DND-41 (cell line): ENCODE results near the gene GIPC3.
A peak's percentile ranks its signal among the peaks of the same experiment; 100 is the strongest.
"Not testable (repeated sequence)": the region's sequence is repeated elsewhere in the genome, so short reads cannot be mapped to it uniquely, and the experiment has no call there.

Source experiments
- ATAC-seq: fragments of 200-7000 bp; cut with Tn5 transposase; 3 replicates; pipeline ENCODE4 v1.9.1; 2021; ENCODE audit warnings: low read depth; ENCODE audit not compliant: insufficient read depth
- DNase-seq: peaks from one replicate; pipeline ENCODE4 v3.0.0-alpha.2; 2020
- H2AFZ ChIP-seq: 2 replicates; pipeline ENCODE4 v1.6.0; 2012; ENCODE audit warnings: low read depth, low read length
- H3K27ac ChIP-seq: 2 replicates; pipeline ENCODE4 v1.5.1; 2012; ENCODE audit warnings: low read length, inconsistent platforms
- H3K27me3 ChIP-seq: fragments of 200-600 bp; sonication (generic); 2 replicates; pipeline ENCODE4 v1.6.0; 2012; ENCODE audit warnings: low read length, mild to moderate bottlenecking, inconsistent platforms; ENCODE audit not compliant: insufficient read depth, poor library complexity
- H3K36me3 ChIP-seq: 2 replicates; pipeline ENCODE4 v1.5.1; 2012; ENCODE audit warnings: low read length, inconsistent platforms; ENCODE audit not compliant: insufficient read depth
- H3K4me1 ChIP-seq: 2 replicates; pipeline ENCODE4 v1.5.1; 2012; ENCODE audit warnings: mild to moderate bottlenecking, low read length; ENCODE audit not compliant: insufficient read depth
- H3K4me2 ChIP-seq: 2 replicates; pipeline ENCODE4 v1.6.0; 2012; ENCODE audit warnings: mild to moderate bottlenecking, moderate library complexity, low read length, inconsistent platforms; ENCODE audit not compliant: insufficient read depth
- H3K4me3 ChIP-seq, 2 experiments: fragments of 200-600 bp in 1 of 2; shearing (Covaris generic) in 1 of 2; 2 replicates each; pipeline ENCODE4 v1.5.1; 2012 to 2016; ENCODE audit warnings: inconsistent platforms in 2 of 2, low read length in 2 of 2, mild to moderate bottlenecking in 2 of 2, low read depth in 1 of 2, moderate library complexity in 1 of 2
- H3K79me2 ChIP-seq: 2 replicates; pipeline ENCODE4 v1.6.0; 2012; ENCODE audit warnings: low read length, inconsistent platforms; ENCODE audit not compliant: insufficient read depth
- H3K9ac ChIP-seq: 2 replicates; pipeline ENCODE4 v1.6.0; 2012; ENCODE audit warnings: low read depth, mild to moderate bottlenecking, inconsistent platforms, low read length, moderate library complexity
- H3K9me3 ChIP-seq: 2 replicates; pipeline ENCODE4 v1.5.1; 2012; ENCODE audit warnings: low read length, moderate library complexity, mild to moderate bottlenecking, inconsistent platforms; ENCODE audit not compliant: insufficient read depth, severe bottlenecking
- H4K20me1 ChIP-seq: 2 replicates; pipeline ENCODE4 v1.6.0; 2012; ENCODE audit warnings: low read length; ENCODE audit not compliant: insufficient read depth
- CTCF ChIP-seq: IDR thresholded peaks from 2 replicates; pipeline ENCODE4 v1.5.1; 2012; ENCODE audit warnings: borderline replicate concordance, low read length, moderate library complexity, mild to moderate bottlenecking; ENCODE audit not compliant: poor library complexity, severe bottlenecking; ENCODE audit errors: extremely low read depth
- EZH2 ChIP-seq: IDR thresholded peaks from 3 replicates; pipeline ENCODE4 v1.6.1; 2012; ENCODE audit warnings: borderline replicate concordance, low read depth, mild to moderate bottlenecking, moderate library complexity, low read length, inconsistent platforms; ENCODE audit not compliant: severe bottlenecking

Gene GIPC3

DNA sequence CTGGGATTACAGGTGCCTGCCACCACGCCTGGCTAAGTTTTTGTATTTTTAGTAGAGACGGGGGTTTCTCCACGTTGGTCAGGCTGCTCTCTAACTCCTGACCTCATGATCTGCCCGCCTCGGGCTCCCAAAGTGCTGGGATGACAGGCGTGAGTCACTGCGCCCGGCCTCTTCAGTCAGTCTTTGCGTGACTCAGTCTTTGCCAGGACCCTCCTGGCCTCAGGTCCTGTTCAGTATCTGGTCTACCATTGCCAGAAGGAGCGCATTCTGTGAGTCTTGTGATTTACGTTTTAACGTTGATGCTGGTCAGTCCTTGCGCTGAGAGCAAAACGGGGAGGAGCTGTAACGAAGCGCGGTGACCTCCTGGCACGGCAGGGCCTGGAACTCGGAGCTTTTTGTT, 20.1 kb upstream of the GIPC3 start:
- H2AFZ ChIP-seq, result no peak overlapping the region
- H3K79me2 ChIP-seq, result no peaks in the 10 kb centered on the region
- no peak overlapping the region for H3K9ac ChIP-seq
- no peaks in the 10 kb centered on the region for H4K20me1 ChIP-seq
- no peaks in the 10 kb centered on the region for H3K4me1 ChIP-seq
- no peak overlapping the region for H3K4me2 ChIP-seq
- H3K36me3 ChIP-seq, result no peaks in the 10 kb centered on the region
- no peak overlapping the region for H3K27ac ChIP-seq
- H3K27me3 ChIP-seq, result no peaks in the 10 kb centered on the region
- DNase-seq, result no peak
- H3K4me3 ChIP-seq, result no peak overlapping the region
- no peak for ATAC-seq
- TF ChIP-seq CTCF (no peak), EZH2 (no peak)
- no peaks in the 10 kb centered on the region for H3K9me3 ChIP-seq

GRCh38 chr19:3570042-3570441, 15.2 kb upstream of the GIPC3 start:
- not testable (repeated sequence) for DNase-seq, H3K4me2 ChIP-seq, H3K9ac ChIP-seq, H3K79me2 ChIP-seq, H3K9me3 ChIP-seq, H4K20me1 ChIP-seq, H3K4me3 ChIP-seq, H3K27ac ChIP-seq, ATAC-seq, H3K27me3 ChIP-seq, H2AFZ ChIP-seq
- Histone ChIP-seq H3K4me1 (peaks cover 16% of the 10 kb centered on the region), H3K36me3 (peaks cover 11% of the 10 kb centered on the region)

DNA sequence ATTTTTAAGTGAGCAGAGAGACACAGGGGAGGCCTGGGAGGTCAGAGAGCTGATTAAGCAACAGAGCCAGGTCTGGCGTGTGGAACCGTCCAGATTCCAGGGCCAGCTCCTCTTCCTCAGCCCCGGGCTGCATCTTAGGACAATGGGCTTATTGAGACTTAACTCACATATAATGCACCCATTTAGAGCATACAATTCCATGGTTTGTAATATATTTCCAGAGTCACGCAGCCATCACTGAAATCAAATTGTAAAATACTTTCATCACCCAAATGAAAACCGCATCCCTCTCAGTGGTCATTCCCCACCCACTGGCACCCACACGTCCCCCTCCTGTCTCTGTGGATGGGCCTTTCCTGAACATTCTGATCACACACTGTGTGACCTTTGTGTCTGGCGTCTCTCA, 14.7 kb upstream of the GIPC3 start:
- Histone ChIP-seq H3K9ac (no peak overlapping the region), H3K79me2 (peaks cover 9% of the 10 kb centered on the region), H3K9me3 (no peaks in the 10 kb centered on the region), H3K27me3 (no peaks in the 10 kb centered on the region), H3K36me3 (peaks cover 16% of the 10 kb centered on the region), H3K27ac (no peak overlapping the region), H3K4me3 (no peak overlapping the region), H4K20me1 (0 out of 2 replicates have a peak, but pooled peaks cover 5% of the 10 kb centered on the region), H3K4me1 (peaks cover 16% of the 10 kb centered on the region), H2AFZ (no peak overlapping the region), H3K4me2 (no peak overlapping the region)
- no peak for ATAC-seq
- DNase-seq, result no peak
- TF ChIP-seq CTCF, result no peak
- no peak for TF ChIP-seq EZH2

- Histone ChIP-seq H3K9me3 (no peaks in the 10 kb centered on the region), H3K27ac (peak overlapping the region; percentile 74), H3K4me1 (peaks cover 16% of the 10 kb centered on the region), H3K9ac (peak overlapping the region; percentile 55), H3K4me3 (peak overlapping the region; percentile 26 to 64; a peak in 3 of 4 replicates), H3K27me3 (no peaks in the 10 kb centered on the region), H3K79me2 (peaks cover 9% of the 10 kb centered on the region), H3K36me3 (peaks cover 27% of the 10 kb centered on the region), H3K4me2 (peak overlapping the region; percentile 95), H4K20me1 (0 out of 2 replicates have a peak, but pooled peaks cover 5% of the 10 kb centered on the region), H2AFZ (peak overlapping the region; percentile 95)
- TF ChIP-seq EZH2 (no peak), CTCF (no peak)
- ATAC-seq (peak; percentile 95), DNase-seq (peak; percentile 100)
These were observed 13.0 kb upstream of the GIPC3 start for GRCh38 chr19:3572132-3572854.
